ENCODE results near the gene KRT2.

KRT2 gene

GRCh38 chr12:52616680-52617402, 35.2 kb downstream of the KRT2 start:
- H2AFZ ChIP-seq (ENCODE audit: low read length, unreplicated experiment) = no peak overlapping the region
- no peaks in the 10 kb centered on the region for H3K4me1 ChIP-seq (ENCODE audit: control insufficient read depth, insufficient read depth, low read length, unreplicated experiment)
- H3K4me3 ChIP-seq (ENCODE audit: low read depth, low read length) = no peak overlapping the region
- H3K27me3 ChIP-seq (ENCODE audit: insufficient read depth, low read length) = peaks cover 95% of the 10 kb centered on the region
- H3K36me3 ChIP-seq (ENCODE audit: insufficient read depth, low read length) = no peaks in the 10 kb centered on the region
- H3K27ac ChIP-seq (ENCODE audit: low read depth, low read length) = no peak overlapping the region
- no peaks in the 10 kb centered on the region for H3K79me2 ChIP-seq (ENCODE audit: control insufficient read depth, insufficient read depth, low read length, unreplicated experiment)

GRCh38 chr12:52615912-52616311, 36.1 kb downstream of the KRT2 start:
- H3K27ac ChIP-seq (ENCODE audit: low read depth, low read length) = no peak overlapping the region
- no peaks in the 10 kb centered on the region for H3K4me1 ChIP-seq (ENCODE audit: control insufficient read depth, insufficient read depth, low read length, unreplicated experiment)
- H3K4me3 ChIP-seq (ENCODE audit: low read depth, low read length) = no peak overlapping the region
- peaks cover 95% of the 10 kb centered on the region for H3K27me3 ChIP-seq (ENCODE audit: insufficient read depth, low read length)
- no peaks in the 10 kb centered on the region for H3K36me3 ChIP-seq (ENCODE audit: insufficient read depth, low read length)
- H2AFZ ChIP-seq (ENCODE audit: low read length, unreplicated experiment) = no peak overlapping the region
- H3K79me2 ChIP-seq (ENCODE audit: control insufficient read depth, insufficient read depth, low read length, unreplicated experiment) = no peaks in the 10 kb centered on the region

- peaks cover 94% of the 10 kb centered on the region for H3K27me3 ChIP-seq (ENCODE audit: insufficient read depth, low read length)
- no peak overlapping the region for H3K4me3 ChIP-seq (ENCODE audit: low read depth, low read length)
- no peaks in the 10 kb centered on the region for H3K36me3 ChIP-seq (ENCODE audit: insufficient read depth, low read length)
- no peaks in the 10 kb centered on the region for H3K79me2 ChIP-seq (ENCODE audit: control insufficient read depth, insufficient read depth, low read length, unreplicated experiment)
- no peak overlapping the region for H2AFZ ChIP-seq (ENCODE audit: low read length, unreplicated experiment)
- no peak overlapping the region for H3K27ac ChIP-seq (ENCODE audit: low read depth, low read length)
- no peaks in the 10 kb centered on the region for H3K4me1 ChIP-seq (ENCODE audit: control insufficient read depth, insufficient read depth, low read length, unreplicated experiment)
Observed at GRCh38 chr12:52615208-52615868, 36.7 kb downstream of the KRT2 start.

- Histone ChIP-seq H3K4me3 (ENCODE audit: low read depth, low read length) (no peak overlapping the region), H3K36me3 (ENCODE audit: insufficient read depth, low read length) (no peaks in the 10 kb centered on the region), H3K27ac (ENCODE audit: low read depth, low read length) (no peak overlapping the region), H3K4me1 (ENCODE audit: control insufficient read depth, insufficient read depth, low read length, unreplicated experiment) (no peaks in the 10 kb centered on the region), H2AFZ (ENCODE audit: low read length, unreplicated experiment) (no peak overlapping the region), H3K27me3 (ENCODE audit: insufficient read depth, low read length) (peaks cover 96% of the 10 kb centered on the region), H3K79me2 (ENCODE audit: control insufficient read depth, insufficient read depth, low read length, unreplicated experiment) (no peaks in the 10 kb centered on the region)
Observed at GRCh38 chr12:52614381-52615207, 37.4 kb downstream of the KRT2 start.

GRCh38 chr12:52613384-52614030, 38.5 kb downstream of the KRT2 start:
- H3K27ac ChIP-seq (ENCODE audit: low read depth, low read length) = no peak overlapping the region
- H3K4me3 ChIP-seq (ENCODE audit: low read depth, low read length) = no peak overlapping the region
- no peak overlapping the region for H2AFZ ChIP-seq (ENCODE audit: low read length, unreplicated experiment)
- no peaks in the 10 kb centered on the region for H3K4me1 ChIP-seq (ENCODE audit: control insufficient read depth, insufficient read depth, low read length, unreplicated experiment)
- no peaks in the 10 kb centered on the region for H3K79me2 ChIP-seq (ENCODE audit: control insufficient read depth, insufficient read depth, low read length, unreplicated experiment)
- peaks cover 96% of the 10 kb centered on the region for H3K27me3 ChIP-seq (ENCODE audit: insufficient read depth, low read length)
- H3K36me3 ChIP-seq (ENCODE audit: insufficient read depth, low read length) = no peaks in the 10 kb centered on the region

GRCh38 chr12:52612431-52613383, 39.3 kb downstream of the KRT2 start:
- H3K27me3 ChIP-seq (ENCODE audit: insufficient read depth, low read length) = peaks cover 96% of the 10 kb centered on the region

GRCh38 chr12:52611080-52611468, 40.9 kb downstream of the KRT2 start:
- H3K36me3 ChIP-seq (ENCODE audit: insufficient read depth, low read length) = no peaks in the 10 kb centered on the region
- H3K27me3 ChIP-seq (ENCODE audit: insufficient read depth, low read length) = peaks cover 97% of the 10 kb centered on the region
- H3K79me2 ChIP-seq (ENCODE audit: control insufficient read depth, insufficient read depth, low read length, unreplicated experiment) = no peaks in the 10 kb centered on the region
- H3K4me1 ChIP-seq (ENCODE audit: control insufficient read depth, insufficient read depth, low read length, unreplicated experiment) = no peaks in the 10 kb centered on the region
- no peak overlapping the region for H3K4me3 ChIP-seq (ENCODE audit: low read depth, low read length)
- H3K27ac ChIP-seq (ENCODE audit: low read depth, low read length) = no peak overlapping the region
- H2AFZ ChIP-seq (ENCODE audit: low read length, unreplicated experiment) = no peak overlapping the region

More at GRCh38 chr12:52612431-52613383, 39.3 kb downstream of the KRT2 start:
- Histone ChIP-seq H3K27ac (ENCODE audit: low read depth, low read length) (no peak overlapping the region), H3K4me3 (ENCODE audit: low read depth, low read length) (no peak overlapping the region), H3K79me2 (ENCODE audit: control insufficient read depth, insufficient read depth, low read length, unreplicated experiment) (no peaks in the 10 kb centered on the region), H2AFZ (ENCODE audit: low read length, unreplicated experiment) (no peak overlapping the region), H3K36me3 (ENCODE audit: insufficient read depth, low read length) (no peaks in the 10 kb centered on the region), H3K4me1 (ENCODE audit: control insufficient read depth, insufficient read depth, low read length, unreplicated experiment) (no peaks in the 10 kb centered on the region)

- H3K4me1 ChIP-seq (ENCODE audit: control insufficient read depth, insufficient read depth, low read length, unreplicated experiment) = no peaks in the 10 kb centered on the region
- no peaks in the 10 kb centered on the region for H3K79me2 ChIP-seq (ENCODE audit: control insufficient read depth, insufficient read depth, low read length, unreplicated experiment)
- no peak overlapping the region for H3K27ac ChIP-seq (ENCODE audit: low read depth, low read length)
- no peak overlapping the region for H3K4me3 ChIP-seq (ENCODE audit: low read depth, low read length)
- peaks cover 93% of the 10 kb centered on the region for H3K27me3 ChIP-seq (ENCODE audit: insufficient read depth, low read length)
- no peaks in the 10 kb centered on the region for H3K36me3 ChIP-seq (ENCODE audit: insufficient read depth, low read length)
- no peak overlapping the region for H2AFZ ChIP-seq (ENCODE audit: low read length, unreplicated experiment)
Observed at GRCh38 chr12:52608826-52609630, 43.0 kb downstream of the KRT2 start.

- H3K36me3 ChIP-seq (ENCODE audit: insufficient read depth, low read length) = no peaks in the 10 kb centered on the region
- no peak overlapping the region for H3K4me3 ChIP-seq (ENCODE audit: low read depth, low read length)
- no peak overlapping the region for H3K27ac ChIP-seq (ENCODE audit: low read depth, low read length)
- no peaks in the 10 kb centered on the region for H3K79me2 ChIP-seq (ENCODE audit: control insufficient read depth, insufficient read depth, low read length, unreplicated experiment)
- no peak overlapping the region for H2AFZ ChIP-seq (ENCODE audit: low read length, unreplicated experiment)
- peaks cover 85% of the 10 kb centered on the region for H3K27me3 ChIP-seq (ENCODE audit: insufficient read depth, low read length)
- H3K4me1 ChIP-seq (ENCODE audit: control insufficient read depth, insufficient read depth, low read length, unreplicated experiment) = no peaks in the 10 kb centered on the region
Observed at GRCh38 chr12:52608161-52608560, 43.9 kb downstream of the KRT2 start.
